Hematopoietic multipotent progenitor cell treated with erythropoietin and hydrocortisone succinate and interleukin-3 and kit ligand, for 15 days (in vitro differentiated cells): Measurements from ENCODE around the gene NCKAP5.

Experiments
- DNase-seq: peaks from one replicate; pipeline ENCODE4 v3.0.0-alpha.2; 2015; ENCODE audit warnings: low spot score

NCKAP5 gene

GRCh38 chr2:132797071-132797470 lies 771.2 kb downstream of the NCKAP5 start:
- DNase-seq = no peak

- DNase-seq = no peak
These were observed 773.0 kb downstream of the NCKAP5 start for GRCh38 chr2:132795220-132795619.

DNA sequence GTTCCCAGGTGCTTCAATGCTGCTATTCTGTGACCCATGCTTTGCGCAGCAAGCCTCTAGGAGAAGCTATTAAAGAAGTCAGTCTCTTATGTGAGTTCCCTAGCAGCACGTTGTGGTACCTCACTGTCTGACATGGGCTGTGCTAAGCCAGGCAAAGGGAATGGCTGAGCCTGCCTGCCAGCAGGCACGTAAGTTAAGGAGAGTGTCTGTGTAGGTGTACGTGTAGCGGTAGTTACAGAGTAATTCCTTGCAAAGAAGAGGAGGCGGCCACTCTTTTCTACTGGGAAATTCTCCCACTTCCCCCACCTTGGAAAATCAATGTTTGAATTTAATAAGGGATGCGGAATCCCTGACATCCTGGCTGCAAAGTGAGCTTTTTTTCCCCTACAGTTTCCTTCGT lies 774.7 kb downstream of the NCKAP5 start:
- no peak for DNase-seq

DNA sequence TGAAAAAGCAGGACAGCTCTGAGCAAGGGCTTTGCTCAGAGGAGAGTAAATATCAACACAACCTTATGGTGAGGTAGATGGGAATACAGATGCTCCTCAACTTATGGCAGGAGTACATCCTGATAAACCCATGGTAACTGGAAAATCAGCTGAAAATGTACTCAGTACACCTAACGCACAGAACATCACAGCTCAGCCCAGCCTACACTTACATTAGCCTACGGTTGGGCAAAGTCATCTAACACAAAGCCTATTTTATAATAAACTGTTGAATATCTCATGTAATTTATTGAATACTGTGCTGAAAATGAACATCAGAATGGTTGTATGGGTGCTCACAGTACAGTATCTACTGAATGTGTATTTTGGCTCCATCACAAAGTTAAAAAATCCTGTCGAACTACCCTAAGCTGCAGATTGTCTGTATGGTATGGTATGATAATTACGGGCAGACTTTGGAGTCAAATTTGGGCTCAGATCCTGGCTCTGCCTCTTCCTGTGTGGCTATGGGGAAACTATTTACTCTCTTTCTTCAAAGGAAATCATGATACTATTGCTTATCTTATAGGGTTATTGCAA lies 778.0 kb downstream of the NCKAP5 start:
- DNase-seq = no peak

GRCh38 chr2:132789066-132789465 lies 779.2 kb downstream of the NCKAP5 start:
- no peak for DNase-seq

GRCh38 chr2:132788310-132788838 lies 779.9 kb downstream of the NCKAP5 start:
- DNase-seq = no peak

GRCh38 chr2:132783883-132784282 lies 784.4 kb downstream of the NCKAP5 start:
- DNase-seq = no peak

- no peak for DNase-seq
These were observed 786.0 kb downstream of the NCKAP5 start for GRCh38 chr2:132782176-132782783.

DNA sequence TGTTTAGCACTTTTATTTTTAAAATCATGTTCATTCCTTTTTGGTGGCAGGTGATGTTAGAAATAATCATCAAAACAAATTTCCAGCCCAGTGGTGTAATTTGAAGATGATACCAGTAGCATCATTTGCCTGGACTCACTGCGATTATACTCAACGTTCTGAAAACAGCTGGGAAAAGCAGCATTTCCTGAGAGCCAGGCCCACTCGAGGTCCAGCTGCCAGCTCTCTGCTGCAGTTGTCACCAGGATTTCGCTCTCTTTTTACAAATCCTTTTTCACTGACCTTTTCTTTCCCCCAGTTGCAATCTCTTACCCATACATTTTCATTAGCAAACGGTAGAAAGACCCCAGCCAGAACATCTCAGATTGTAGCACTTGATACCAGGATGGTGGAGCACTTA lies 787.6 kb downstream of the NCKAP5 start:
- DNase-seq = no peak

GRCh38 chr2:132779206-132779721 lies 789.0 kb downstream of the NCKAP5 start:
- no peak for DNase-seq

GRCh38 chr2:132776287-132776686 lies 792.0 kb downstream of the NCKAP5 start:
- no peak for DNase-seq

- no peak for DNase-seq
These were observed 794.1 kb downstream of the NCKAP5 start for GRCh38 chr2:132774189-132774588.

DNA sequence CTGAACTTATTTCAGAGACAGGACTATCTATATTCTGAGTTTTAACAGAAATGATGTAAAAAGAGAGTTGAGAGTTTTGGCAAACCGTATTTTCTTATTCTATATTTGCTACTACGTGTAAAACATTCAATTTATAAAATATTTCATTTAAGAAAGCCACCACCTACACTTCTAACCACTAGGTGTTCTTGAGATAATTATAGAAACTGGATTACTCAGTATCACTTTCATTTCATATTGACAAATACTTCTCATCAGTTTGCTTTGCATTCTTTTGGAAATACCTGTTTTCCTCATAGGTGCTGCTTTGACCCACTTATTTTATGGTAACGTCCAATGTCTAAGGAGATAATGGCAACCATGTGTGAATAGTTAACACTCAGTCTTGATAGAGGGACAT lies 794.9 kb downstream of the NCKAP5 start:
- no peak for DNase-seq

DNA sequence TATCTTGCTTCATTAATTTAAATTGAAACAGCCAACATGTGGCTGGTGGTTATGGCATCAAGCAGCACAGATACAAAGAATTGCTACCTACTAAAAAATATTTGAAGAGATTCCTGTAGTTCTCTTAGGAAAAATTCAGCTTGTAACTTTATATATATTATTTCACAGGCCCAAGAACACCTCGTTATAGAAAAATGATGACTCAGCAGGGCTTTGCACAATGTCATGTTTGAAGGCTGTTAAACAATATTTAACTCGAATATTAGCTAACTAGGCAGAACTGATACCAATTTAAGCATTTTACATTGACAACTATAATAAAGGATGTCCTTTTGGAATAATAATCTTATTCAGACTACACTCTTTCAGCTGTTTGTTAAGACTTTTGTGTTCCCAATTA lies 795.9 kb downstream of the NCKAP5 start:
- DNase-seq = no peak

- DNase-seq = no peak
These were observed 801.7 kb downstream of the NCKAP5 start for GRCh38 chr2:132766573-132766972.

GRCh38 chr2:132761437-132761836 lies 806.8 kb downstream of the NCKAP5 start:
- no peak for DNase-seq

DNA sequence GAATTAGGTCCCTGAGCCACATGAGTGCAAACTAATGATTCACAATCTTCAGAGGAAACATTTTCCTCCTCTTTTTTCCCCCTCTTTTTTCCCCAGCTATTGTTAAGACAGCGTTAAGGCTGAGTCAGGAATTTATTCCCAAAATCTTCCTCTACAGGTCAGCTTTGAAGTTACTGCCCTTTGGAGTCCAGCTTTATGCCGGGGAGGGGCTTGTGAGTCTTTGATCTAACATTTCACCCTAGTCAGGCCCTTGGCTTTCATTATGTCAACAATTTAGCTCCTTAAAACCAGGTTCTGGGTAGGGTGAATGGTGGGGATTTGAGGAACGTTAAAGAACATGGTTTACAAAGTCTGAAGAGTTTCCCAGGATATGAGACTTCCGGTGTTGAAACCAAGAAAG lies 807.3 kb downstream of the NCKAP5 start:
- no peak for DNase-seq

- no peak for DNase-seq
These were observed 807.9 kb downstream of the NCKAP5 start for GRCh38 chr2:132760405-132760804.

- no peak for DNase-seq
These were observed 809.3 kb downstream of the NCKAP5 start for GRCh38 chr2:132758995-132759394.

GRCh38 chr2:132757676-132758075 lies 810.6 kb downstream of the NCKAP5 start:
- DNase-seq = no peak

DNA sequence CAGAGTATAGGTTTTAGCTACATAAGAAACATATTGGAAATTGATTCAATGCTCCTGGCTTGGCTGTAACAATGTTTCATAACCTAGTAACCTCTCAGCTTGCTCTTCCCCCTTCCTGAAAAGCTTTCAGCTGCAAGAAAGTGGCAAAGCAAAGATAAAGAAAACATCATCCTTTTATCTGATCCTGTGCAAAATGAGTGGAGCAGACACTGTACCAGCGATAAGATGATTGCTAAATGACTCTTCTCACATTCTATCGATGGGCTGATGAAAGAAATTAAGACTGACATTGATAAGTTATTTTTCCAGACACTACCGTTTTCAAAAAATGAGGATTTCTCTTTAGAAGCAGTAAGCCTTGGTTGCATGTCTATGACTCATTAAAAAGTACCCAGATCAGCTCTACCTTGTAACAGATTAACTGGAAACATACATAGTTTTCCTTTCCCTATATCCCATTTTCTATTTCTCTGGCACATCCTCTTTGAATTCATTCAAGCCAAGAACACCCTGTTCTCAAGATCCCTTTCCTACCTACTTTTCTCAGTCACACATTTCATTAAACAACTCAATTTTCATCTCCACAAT lies 811.2 kb downstream of the NCKAP5 start:
- no peak for DNase-seq

DNA sequence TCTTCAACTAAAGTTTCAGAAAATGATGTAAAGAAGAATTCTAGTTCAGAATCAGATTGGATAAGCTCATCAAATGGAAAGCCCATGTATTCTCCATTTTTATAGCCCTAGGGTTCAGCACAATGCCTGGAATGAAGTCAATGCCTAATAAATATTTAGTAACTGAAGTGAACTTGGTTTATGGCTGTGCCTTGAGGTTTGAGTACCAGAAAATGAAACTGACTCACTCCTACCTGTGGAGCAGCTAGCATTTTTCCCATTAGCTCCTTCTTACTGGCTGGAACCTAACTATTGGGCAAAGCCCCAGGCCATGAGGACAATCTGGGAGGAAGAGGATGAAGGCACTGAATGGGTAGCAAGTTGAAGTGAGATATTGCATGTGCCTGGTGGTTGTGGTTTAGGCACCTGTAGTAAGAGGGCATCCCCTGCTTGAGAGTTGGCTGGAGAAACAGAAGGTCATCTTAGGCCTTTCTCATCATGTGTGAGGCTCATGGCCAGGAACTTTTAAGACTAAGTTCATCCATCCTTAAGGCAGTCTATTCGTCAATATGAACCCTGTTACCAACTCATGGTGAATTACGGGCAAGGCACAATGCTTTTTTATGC lies 813.3 kb downstream of the NCKAP5 start:
- DNase-seq = no peak

GRCh38 chr2:132754392-132754791 lies 813.9 kb downstream of the NCKAP5 start:
- no peak for DNase-seq
